ENCODE measurements around the gene MICU1.
A peak's percentile ranks its signal among the peaks of the same experiment; 100 is the strongest.

MICU1 gene

DNA sequence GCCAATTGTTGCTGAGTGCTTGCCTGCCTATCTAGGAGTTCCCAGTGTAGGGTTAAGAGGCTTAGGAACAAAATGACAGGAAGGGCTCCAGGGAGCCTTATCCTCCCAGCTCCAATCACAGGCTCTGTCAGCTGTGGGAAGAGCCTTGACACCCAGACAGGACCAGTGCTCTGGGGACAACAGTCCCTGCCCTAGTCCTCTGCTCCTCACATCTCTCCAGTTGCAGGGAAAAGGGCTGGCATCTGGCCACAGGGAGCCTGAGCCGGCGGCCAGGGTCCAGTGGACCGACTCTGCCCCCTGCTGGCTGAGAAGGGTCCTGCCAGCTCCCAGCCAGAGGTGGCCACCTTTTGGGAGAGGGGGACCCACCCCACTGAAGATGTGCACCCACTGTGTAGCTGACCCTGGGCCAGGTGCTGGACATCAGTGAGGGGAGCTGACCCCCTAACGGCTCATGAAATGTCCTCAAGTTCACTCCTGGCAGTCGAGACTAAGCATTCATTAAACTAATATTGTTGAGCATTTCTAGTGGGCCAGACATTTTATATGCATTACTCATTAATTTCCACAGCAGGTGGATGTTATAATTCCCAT lies 288.7 kb downstream of the MICU1 start:
- H3K9ac ChIP-seq, result no peak overlapping the region
- H3K79me2 ChIP-seq, result peaks cover 2% of the 10 kb centered on the region
- H2AFZ ChIP-seq, result no peak overlapping the region
- peak overlapping the region; percentile 1 for H3K4me2 ChIP-seq (ENCODE audit: low read length)
- TF ChIP-seq, protein P1, sequence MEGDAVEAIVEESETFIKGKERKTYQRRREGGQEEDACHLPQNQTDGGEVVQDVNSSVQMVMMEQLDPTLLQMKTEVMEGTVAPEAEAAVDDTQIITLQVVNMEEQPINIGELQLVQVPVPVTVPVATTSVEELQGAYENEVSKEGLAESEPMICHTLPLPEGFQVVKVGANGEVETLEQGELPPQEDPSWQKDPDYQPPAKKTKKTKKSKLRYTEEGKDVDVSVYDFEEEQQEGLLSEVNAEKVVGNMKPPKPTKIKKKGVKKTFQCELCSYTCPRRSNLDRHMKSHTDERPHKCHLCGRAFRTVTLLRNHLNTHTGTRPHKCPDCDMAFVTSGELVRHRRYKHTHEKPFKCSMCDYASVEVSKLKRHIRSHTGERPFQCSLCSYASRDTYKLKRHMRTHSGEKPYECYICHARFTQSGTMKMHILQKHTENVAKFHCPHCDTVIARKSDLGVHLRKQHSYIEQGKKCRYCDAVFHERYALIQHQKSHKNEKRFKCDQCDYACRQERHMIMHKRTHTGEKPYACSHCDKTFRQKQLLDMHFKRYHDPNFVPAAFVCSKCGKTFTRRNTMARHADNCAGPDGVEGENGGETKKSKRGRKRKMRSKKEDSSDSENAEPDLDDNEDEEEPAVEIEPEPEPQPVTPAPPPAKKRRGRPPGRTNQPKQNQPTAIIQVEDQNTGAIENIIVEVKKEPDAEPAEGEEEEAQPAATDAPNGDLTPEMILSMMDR (IDR thresholded peaks at IDR 0.05), result peak; percentile 94
- H3K4me3 ChIP-seq (ENCODE audit: low read depth, low read length), result no peak overlapping the region
- no peaks in the 10 kb centered on the region for H3K36me3 ChIP-seq (ENCODE audit: control insufficient read depth, insufficient read depth, low read length)
- peaks cover 28% of the 10 kb centered on the region for H3K4me1 ChIP-seq
- H3K27ac ChIP-seq, result peak overlapping the region; percentile 94
- H3K9me3 ChIP-seq (ENCODE audit: control insufficient read depth, low read length), result no peaks in the 10 kb centered on the region
- H3K27me3 ChIP-seq (ENCODE audit: control insufficient read depth, insufficient read depth, low read length), result no peaks in the 10 kb centered on the region

DNA sequence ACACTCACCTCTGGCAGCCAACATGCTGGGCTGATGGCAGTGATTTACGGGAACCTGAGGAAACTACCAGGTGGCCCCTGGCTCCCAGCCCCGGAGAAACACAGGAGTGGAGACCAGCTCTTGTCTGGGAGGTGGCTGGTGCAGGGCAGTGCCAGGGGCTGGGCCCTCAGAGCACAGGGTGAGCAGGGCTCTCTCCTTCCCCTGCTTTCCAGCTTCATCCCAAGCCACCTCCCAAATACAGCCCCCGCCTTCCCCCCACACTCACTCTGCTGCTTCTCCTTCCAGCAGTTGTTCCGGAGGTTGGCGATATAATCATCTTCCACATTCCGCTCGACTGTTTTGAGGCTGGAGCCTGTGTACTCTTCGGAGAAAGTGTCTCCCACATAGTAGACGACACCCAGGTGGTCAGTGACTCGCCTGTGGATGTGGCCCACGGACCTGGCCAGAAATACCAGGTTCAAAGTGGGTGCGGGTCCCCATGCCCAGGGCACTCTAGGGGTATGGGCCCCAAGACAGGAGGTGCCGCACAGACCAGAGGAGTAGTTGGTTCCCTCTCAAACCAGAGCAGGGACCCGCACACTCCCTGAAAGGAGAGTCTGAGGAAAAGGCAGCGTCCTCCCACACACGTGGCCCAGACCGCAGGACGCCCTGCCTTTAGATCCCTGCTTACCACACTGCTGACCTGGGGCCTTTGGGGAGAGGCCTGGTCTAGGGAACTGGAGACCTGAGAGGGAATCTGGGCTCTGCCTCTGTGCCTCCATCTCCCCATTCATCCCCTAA lies 289.4 kb downstream of the MICU1 start:
- Histone ChIP-seq H2AFZ (no peak overlapping the region), H3K4me3 (ENCODE audit: low read depth, low read length) (no peak overlapping the region), H3K9ac (no peak overlapping the region), H3K36me3 (ENCODE audit: control insufficient read depth, insufficient read depth, low read length) (no peaks in the 10 kb centered on the region), H3K27ac (peak overlapping the region; percentile 94), H3K4me2 (ENCODE audit: low read length) (peak overlapping the region; percentile 9), H3K79me2 (peaks cover 2% of the 10 kb centered on the region), H3K4me1 (peaks cover 35% of the 10 kb centered on the region), H3K27me3 (ENCODE audit: control insufficient read depth, insufficient read depth, low read length) (no peaks in the 10 kb centered on the region), H3K9me3 (ENCODE audit: control insufficient read depth, low read length) (no peaks in the 10 kb centered on the region)
- TF ChIP-seq, protein P1 (IDR thresholded peaks at IDR 0.05), result no peak

DNA sequence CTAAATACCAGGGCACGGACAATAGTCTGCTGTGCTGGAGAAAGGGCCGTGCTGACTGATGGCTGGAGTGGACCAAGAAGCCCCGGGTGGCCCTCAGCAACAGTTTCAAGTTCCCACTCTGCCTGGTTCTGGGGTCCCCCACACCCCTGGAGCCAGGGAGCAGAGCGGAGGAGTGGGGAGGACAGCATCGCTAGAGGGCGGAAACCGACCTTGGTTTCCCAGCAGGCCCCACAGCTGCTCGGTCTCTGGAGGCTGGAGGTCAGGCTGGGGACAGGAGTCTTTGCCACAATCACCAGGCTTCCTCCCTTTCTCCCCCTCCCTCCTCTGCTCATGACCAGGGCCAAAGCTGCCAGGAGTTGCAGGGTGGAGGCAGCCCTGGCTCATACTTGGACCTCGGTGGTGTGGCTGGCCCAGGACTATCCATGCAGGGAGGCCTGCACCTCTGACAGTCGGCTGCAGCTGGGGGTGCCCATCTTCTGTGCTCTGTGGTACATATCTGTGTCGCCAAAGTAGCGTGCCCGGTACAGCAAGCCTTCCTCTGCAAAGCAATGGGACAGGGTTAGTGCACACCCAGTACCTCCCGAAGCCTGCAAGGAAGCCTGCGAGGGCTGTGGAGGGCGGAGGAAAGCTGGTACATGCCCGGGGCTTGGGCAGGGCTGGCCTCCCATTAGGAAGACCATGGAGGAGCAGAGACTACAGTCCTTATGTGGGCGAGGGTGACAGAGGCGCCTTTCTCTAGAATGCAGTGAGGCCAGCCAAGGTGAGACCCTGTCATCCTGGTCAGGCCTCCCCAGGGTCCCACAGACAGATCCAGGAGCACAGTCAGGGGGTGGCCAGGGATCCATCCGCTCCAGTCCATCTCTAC lies 290.3 kb downstream of the MICU1 start:
- Histone ChIP-seq H3K9me3 (ENCODE audit: control insufficient read depth, low read length) (no peaks in the 10 kb centered on the region), H3K36me3 (ENCODE audit: control insufficient read depth, insufficient read depth, low read length) (no peaks in the 10 kb centered on the region), H3K27me3 (ENCODE audit: control insufficient read depth, insufficient read depth, low read length) (no peaks in the 10 kb centered on the region), H3K4me1 (peaks cover 42% of the 10 kb centered on the region), H3K4me2 (ENCODE audit: low read length) (peak overlapping the region; percentile 9), H3K9ac (no peak overlapping the region), H3K27ac (peak overlapping the region; percentile 94), H2AFZ (peak overlapping the region; percentile 38), H3K79me2 (peaks cover 2% of the 10 kb centered on the region), H3K4me3 (ENCODE audit: low read depth, low read length) (no peak overlapping the region)
- TF ChIP-seq, protein P1 (IDR thresholded peaks at IDR 0.05), result no peak

DNA sequence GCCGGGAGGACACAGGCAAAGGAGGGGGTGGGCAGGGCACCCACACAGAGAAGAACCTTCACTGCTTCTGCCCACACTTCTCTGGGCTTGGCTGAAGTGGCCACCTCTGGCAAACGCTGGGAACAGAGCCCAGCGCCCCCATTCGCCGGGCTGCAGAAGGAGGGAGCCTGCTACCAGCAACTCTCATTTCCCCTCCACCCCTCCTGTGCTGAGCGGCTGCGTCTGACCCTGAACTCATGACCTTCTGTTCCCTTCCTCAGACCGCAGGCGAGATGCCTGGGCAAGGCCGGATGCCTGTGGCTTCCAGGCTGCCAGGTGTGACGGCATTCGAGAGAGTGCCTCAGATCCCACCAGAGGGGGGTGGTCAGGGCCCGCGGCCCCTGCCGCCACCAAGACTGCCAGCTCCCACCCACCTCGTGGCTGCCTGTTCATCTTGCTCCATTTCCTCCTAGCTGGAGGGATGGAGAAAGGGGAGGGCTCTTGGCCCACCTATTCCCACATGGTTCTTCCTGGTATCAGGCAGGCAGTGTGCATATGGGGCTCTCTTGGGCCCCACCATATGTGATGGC lies 291.0 kb downstream of the MICU1 start:
- Histone ChIP-seq H3K4me3 (ENCODE audit: low read depth, low read length) (no peak overlapping the region), H3K36me3 (ENCODE audit: control insufficient read depth, insufficient read depth, low read length) (no peaks in the 10 kb centered on the region), H3K79me2 (peaks cover 2% of the 10 kb centered on the region)

More for the DNA sequence above, 291.0 kb downstream of the MICU1 start:
- Histone ChIP-seq H2AFZ (peak overlapping the region; percentile 38), H3K9me3 (ENCODE audit: control insufficient read depth, low read length) (no peaks in the 10 kb centered on the region), H3K4me1 (peaks cover 42% of the 10 kb centered on the region), H3K27ac (peak overlapping the region; percentile 94), H3K9ac (no peak overlapping the region), H3K27me3 (ENCODE audit: control insufficient read depth, insufficient read depth, low read length) (no peaks in the 10 kb centered on the region), H3K4me2 (ENCODE audit: low read length) (peak overlapping the region; percentile 23)
- TF ChIP-seq, protein P1 (IDR thresholded peaks at IDR 0.05), result no peak

Measured in parathyroid adenoma (tissue), 2 donors.